Upper lobe of right lung (tissue), 1 donor: Measurements from ENCODE around the gene CNN2. TPM values are rescaled to one million over a fixed set of nuclear protein-coding genes. Genes with fewer than 3 reads are reported as not detected.

Experiments
- ATAC-seq: fragments of 200-7000 bp; cut with Tn5 transposase; one replicate; pipeline ENCODE4 v1.9.1; 2020; ENCODE audit warnings: mild to moderate bottlenecking, moderate library complexity
- DNase-seq: peaks from one replicate; pipeline ENCODE4 v3.0.0-alpha.2; 2020
- H3K27ac ChIP-seq: fragments of 200-600 bp; one replicate; pipeline ENCODE4 v1.8.0; 2022
- H3K27me3 ChIP-seq: fragments of 200-600 bp; one replicate; pipeline ENCODE4 v1.8.0; 2022; ENCODE audit warnings: mild to moderate bottlenecking
- H3K36me3 ChIP-seq: fragments of 200-600 bp; one replicate; pipeline ENCODE4 v1.8.0; 2022
- H3K4me1 ChIP-seq: fragments of 200-600 bp; one replicate; pipeline ENCODE4 v1.8.0; 2022
- H3K4me3 ChIP-seq: fragments of 200-600 bp; one replicate; pipeline ENCODE4 v1.8.0; 2022; ENCODE audit warnings: mild to moderate bottlenecking
- H3K9me3 ChIP-seq: fragments of 200-600 bp; one replicate; pipeline ENCODE4 v1.8.0; 2022
- CTCF ChIP-seq: fragments of 200-600 bp; IDR thresholded peaks from one replicate; pipeline ENCODE4 v1.8.0; 2022; ENCODE audit warnings: antibody characterized with exemption
- intact Hi-C: fragments of 100-400 bp; cut with DNase I; formaldehyde crosslinking; loops from one replicate; pipeline ENCODE4 v1.11.0; 2022
- total RNA-seq: library from RNA; stranded (reverse); fragmentation: NEBNext Ultra II Directional; extraction: Animal tissue kit (Norgen Biotek cat#: 25700); gene quantifications from one replicate; pipeline ENCODE4 v1.2.1, GENCODE V29; 2021
- donor health status: DM: no; HTN: yes; CAD: no; lungs with severe emphysema.

Gene CNN2
- total RNA-seq, 1 donor from 2014 or later, result 220 TPM

GRCh38 chr19:1085676-1086442, 59.5 kb downstream of the CNN2 start:
- no peaks in the 10 kb centered on the region for H3K27me3 ChIP-seq
- H3K4me3 ChIP-seq, result no peak overlapping the region
- no peak for TF ChIP-seq CTCF
- peaks cover 79% of the 10 kb centered on the region for H3K36me3 ChIP-seq
- intact Hi-C loops, result loop anchor here (10.0 kb wide), 1 partner anchor 51 kb away; no protein-coding TSS in a partner anchor
- no peaks in the 10 kb centered on the region for H3K9me3 ChIP-seq
- H3K4me1 ChIP-seq, result peaks cover 21% of the 10 kb centered on the region
- ATAC-seq (no peak), DNase-seq (peak; percentile 65)
- H3K27ac ChIP-seq, result no peak overlapping the region

GRCh38 chr19:1086613-1087012, 60.2 kb downstream of the CNN2 start:
- intact Hi-C loops, result loop anchor here (10.0 kb wide), 1 partner anchor 52 kb away; no protein-coding TSS in a partner anchor
- H3K4me1 ChIP-seq, result peaks cover 18% of the 10 kb centered on the region
- no peaks in the 10 kb centered on the region for H3K27me3 ChIP-seq
- no peak for TF ChIP-seq CTCF
- no peak for DNase-seq
- no peak overlapping the region for H3K4me3 ChIP-seq
- H3K27ac ChIP-seq, result no peak overlapping the region
- peaks cover 82% of the 10 kb centered on the region for H3K36me3 ChIP-seq
- no peak for ATAC-seq
- H3K9me3 ChIP-seq, result no peaks in the 10 kb centered on the region

- peaks cover 11% of the 10 kb centered on the region for H3K4me1 ChIP-seq
- H3K27me3 ChIP-seq, result no peaks in the 10 kb centered on the region
- no peak overlapping the region for H3K4me3 ChIP-seq
- TF ChIP-seq CTCF, result no peak
- peak; percentile 76 for ATAC-seq
- H3K36me3 ChIP-seq, result peaks cover 83% of the 10 kb centered on the region
- DNase-seq, result no peak
- intact Hi-C loops, result loop anchor here (10.0 kb wide), 1 partner anchor 53 kb away; no protein-coding TSS in a partner anchor
- no peaks in the 10 kb centered on the region for H3K9me3 ChIP-seq
- H3K27ac ChIP-seq, result peak overlapping the region; percentile 70
Measured at GRCh38 chr19:1087813-1088415, 61.5 kb downstream of the CNN2 start.

GRCh38 chr19:1088416-1089010, 62.1 kb downstream of the CNN2 start:
- Histone ChIP-seq H3K27me3 (no peaks in the 10 kb centered on the region), H3K36me3 (peaks cover 83% of the 10 kb centered on the region), H3K4me1 (peaks cover 7% of the 10 kb centered on the region), H3K9me3 (no peaks in the 10 kb centered on the region), H3K4me3 (no peak overlapping the region), H3K27ac (peak overlapping the region; percentile 70)
- DNase-seq, result no peak
- peak; percentile 68 for ATAC-seq
- TF ChIP-seq CTCF, result no peak
- intact Hi-C loops, result loop anchor here (10.0 kb wide), 1 partner anchor 54 kb away; no protein-coding TSS in a partner anchor

Other genes with a start within 250 kb of the CNN2 start
- 245 TPM for gene PTBP1, start 229.2 kb upstream of the CNN2 start, total RNA-seq
- 0.46 TPM for gene PLPPR3, start 204.7 kb upstream of the CNN2 start, total RNA-seq
- 0.75 TPM for gene AZU1, start 198.8 kb upstream of the CNN2 start, total RNA-seq
- not detected for gene PRTN3, start 185.6 kb upstream of the CNN2 start, total RNA-seq
- 0.52 TPM for gene ELANE, start 174.3 kb upstream of the CNN2 start, total RNA-seq
- gene CFD, start 166.9 kb upstream of the CNN2 start, total RNA-seq, result 153 TPM
- 51.8 TPM for gene MED16, start 133.4 kb upstream of the CNN2 start, total RNA-seq
- gene RNU6-9, start 133.1 kb upstream of the CNN2 start, total RNA-seq, result not detected
- gene R3HDM4, start 113.4 kb upstream of the CNN2 start, total RNA-seq, result 50.7 TPM
- gene KISS1R, start 109.3 kb upstream of the CNN2 start, total RNA-seq, result not detected
- gene ARID3A, start 100.6 kb upstream of the CNN2 start, total RNA-seq, result 16.1 TPM
- gene WDR18, start 42.3 kb upstream of the CNN2 start, total RNA-seq, result 21.9 TPM
- gene GRIN3B, start 26.2 kb upstream of the CNN2 start, total RNA-seq, result not detected
- 167 TPM for gene TMEM259, start 5.5 kb upstream of the CNN2 start, total RNA-seq
- gene RNU6-2, start 5.1 kb upstream of the CNN2 start, total RNA-seq, result not detected
- gene ABCA7, start 13.5 kb downstream of the CNN2 start, total RNA-seq, result 51.0 TPM
- gene ARHGAP45, start 40.6 kb downstream of the CNN2 start, total RNA-seq, result 98.2 TPM
- gene POLR2E, start 68.8 kb downstream of the CNN2 start, total RNA-seq, result 155 TPM
- 387 TPM for gene GPX4, start 77.4 kb downstream of the CNN2 start, total RNA-seq
- gene SBNO2, start 147.7 kb downstream of the CNN2 start, total RNA-seq, result 125 TPM
- 51.8 TPM for gene STK11, start 179.2 kb downstream of the CNN2 start, total RNA-seq
- gene CBARP, start 211.4 kb downstream of the CNN2 start, total RNA-seq, result 1.0 TPM
- 126 TPM for gene ATP5F1D, start 215.1 kb downstream of the CNN2 start, total RNA-seq
- 135 TPM for gene MIDN, start 222.0 kb downstream of the CNN2 start, total RNA-seq
- gene CIRBP, start 242.7 kb downstream of the CNN2 start, total RNA-seq, result 322 TPM
- 41.4 TPM for gene FAM174C, start 248.9 kb downstream of the CNN2 start, total RNA-seq